Ammon's horn (tissue), 1 donor: ENCODE data around the gene ZNF263.

Source experiments
- DNase-seq: peaks from one replicate; pipeline ENCODE4 v3.0.0-alpha.2; 2016; ENCODE audit warnings: low spot score

ZNF263 gene

DNA sequence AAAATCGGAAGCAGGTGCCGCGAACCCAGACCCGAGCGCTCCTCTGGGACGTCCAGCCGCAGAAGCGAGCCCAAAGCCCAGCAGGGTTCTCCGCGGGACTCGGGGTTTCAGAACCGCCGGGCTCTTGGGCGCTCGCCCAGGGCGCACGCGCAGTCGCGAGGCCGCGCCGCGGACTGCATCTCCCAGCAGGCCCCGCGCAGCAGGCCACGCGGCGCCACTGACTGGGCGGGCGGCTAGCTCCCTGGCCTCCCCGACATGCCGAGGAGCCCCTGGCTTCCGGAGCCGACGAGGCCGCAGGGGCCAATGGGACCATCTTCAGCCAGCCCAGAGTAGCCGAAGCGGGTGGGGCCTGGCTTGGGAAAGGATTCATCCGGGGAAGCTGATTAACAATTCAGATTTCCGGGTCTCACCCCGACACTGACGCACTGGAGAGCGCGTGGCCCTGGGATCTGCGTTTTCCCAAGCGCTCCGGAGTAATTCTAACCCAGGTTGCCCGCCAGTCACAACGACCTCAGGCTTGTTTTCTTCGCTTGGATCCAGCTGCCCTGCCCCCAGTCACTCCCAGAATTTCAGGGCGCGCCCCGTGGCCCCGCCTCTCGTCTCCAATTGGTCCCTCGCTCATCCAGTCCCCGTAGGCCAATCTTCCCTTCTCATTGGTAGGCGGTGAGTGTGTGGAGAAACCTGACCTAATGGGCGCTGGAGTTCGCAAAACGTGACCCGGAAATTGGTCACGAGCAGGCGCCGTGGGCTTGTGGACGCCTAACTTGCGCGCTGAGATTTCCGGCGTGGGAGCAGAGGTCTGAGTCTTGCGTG is at the start of gene ZNF263:
Gene ZNF263 (plus strand): TSS at position 762 of the 813 bp plus-strand sequence. CDS start 328 bp downstream, outside the sequence.
- peak; percentile 99 for DNase-seq

DNA sequence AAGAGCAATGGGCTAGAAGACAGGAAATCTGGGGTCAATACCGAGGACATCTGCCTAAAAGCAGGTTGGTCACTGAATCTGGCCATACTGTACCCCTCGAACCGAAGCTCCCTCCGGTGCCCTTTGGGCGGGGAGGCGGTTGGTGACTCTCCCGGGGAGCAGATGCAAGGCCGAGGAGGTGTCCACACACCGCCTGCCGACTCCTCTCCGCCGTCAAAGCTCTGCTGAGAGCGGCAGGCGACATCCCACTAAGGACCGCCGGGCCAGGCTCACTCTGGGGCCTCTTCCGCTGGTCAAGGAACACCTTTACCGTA is 48.8 kb upstream of the ZNF263 start:
- no peak for DNase-seq

DNA sequence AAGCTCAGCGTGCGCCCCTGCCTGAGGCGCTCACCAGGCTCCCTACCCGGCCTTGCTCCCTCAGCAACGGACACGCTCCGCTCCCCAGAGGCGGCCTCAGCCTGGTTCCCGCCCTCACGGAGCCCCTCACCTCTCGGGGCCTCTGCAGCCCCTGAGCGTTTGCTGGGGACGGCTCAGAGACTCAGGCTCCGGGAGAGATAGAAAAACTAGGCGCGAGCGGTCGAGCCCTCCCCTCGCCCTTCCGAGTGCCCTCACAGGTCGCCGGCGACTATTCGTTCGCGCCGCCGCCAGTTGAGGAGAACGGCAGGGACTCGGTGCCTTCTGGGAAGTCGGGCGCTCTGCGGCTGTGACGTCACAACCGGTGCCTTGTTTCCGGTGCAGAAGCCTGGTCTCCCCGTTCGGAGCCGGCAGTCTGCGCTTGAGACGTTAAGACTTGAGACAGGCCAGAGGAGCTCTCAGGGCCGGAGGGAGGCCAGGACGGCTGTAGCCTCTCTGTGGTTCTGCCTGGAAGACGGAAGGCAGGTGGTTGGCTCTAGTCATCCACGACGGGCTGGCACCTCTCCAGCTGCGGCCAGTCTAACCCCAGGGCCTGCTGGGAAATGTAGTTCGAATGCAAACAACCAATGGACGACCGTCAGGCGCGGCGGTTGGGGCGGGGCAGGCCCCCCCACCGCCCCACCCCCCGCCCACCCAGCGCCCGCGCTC is 48.3 kb upstream of the ZNF263 start, which contains the start of gene ZNF200:
Gene ZNF200 (minus strand): TSS at position 302 of the 705 bp plus-strand sequence. CDS start 1,403 bp downstream, outside the sequence.
- peak; percentile 98 for DNase-seq

DNA sequence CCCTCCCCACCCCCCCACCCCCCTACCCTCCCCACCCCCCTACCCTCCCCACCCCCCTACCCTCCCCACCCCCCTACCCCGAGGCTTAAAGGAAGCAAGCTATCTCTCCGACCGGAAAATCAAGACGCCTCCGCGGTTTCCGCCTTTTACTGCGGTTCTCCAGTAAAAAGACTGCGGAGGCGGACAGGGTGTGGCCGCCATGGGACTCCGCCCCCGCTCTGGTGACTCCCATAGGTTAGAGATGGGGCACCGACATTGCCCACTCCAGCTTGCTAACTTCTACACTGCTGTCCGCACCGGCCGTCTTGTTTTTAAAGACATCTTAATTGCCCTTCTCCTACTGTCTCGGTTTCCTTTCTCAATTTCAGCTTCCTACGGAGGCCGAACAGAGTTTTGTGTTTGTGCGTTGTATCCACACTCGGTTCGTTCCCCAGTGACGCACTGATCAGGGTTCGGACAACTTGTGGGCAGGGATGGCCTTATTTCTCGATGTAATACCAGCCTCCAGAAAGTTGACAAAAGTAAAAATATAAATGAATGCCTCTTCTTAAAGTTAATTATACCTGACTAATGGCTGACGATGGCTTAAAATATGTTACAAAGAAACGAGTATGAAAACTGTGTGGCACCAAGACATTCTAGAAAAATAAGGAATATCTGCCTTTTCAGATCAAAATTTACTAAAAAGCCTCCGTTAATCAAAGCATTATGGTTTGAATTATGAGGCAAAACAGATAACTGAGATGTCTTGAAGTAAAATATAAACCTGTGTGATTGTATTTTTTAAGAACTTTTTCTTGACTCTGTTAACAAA is 47.2 kb upstream of the ZNF263 start:
- no peak for DNase-seq

DNA sequence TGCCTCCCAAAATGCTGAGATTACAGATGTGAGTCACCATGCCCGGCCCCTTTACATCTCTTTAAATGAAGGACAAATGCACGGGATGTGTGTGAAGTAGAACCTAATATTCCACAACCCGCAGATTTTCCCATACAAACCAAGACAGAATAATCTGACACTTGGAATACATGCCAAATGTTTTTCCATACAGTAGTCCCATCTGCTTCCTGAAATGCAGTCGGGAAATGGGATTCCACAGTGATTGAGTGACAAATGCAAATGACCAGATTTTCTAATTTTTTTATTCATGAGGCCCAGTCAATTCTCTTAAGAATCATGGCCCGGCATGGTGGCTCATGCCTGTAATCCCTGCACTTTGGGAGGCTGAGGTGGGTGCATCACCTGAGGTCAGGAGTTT is 41.5 kb upstream of the ZNF263 start:
- no peak for DNase-seq

DNA sequence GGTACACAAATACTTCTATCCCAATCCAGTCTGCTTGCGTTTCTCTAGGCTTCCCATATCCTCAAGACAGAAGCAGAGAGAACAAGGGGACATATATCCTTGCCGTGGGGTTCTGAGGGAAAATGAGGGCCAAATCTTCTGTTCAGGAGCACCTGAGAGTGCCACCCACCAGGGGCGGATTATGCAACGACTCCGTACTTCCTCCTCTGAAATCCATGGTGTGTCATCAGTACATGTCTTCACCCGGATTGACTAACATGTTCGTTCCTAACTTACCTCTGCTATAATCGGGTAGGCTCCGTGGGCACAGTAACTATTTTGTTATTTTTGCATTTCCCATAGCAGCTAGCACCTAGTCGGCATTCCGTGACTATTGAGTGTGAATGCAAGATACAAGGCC is 40.6 kb upstream of the ZNF263 start:
- no peak for DNase-seq

DNA sequence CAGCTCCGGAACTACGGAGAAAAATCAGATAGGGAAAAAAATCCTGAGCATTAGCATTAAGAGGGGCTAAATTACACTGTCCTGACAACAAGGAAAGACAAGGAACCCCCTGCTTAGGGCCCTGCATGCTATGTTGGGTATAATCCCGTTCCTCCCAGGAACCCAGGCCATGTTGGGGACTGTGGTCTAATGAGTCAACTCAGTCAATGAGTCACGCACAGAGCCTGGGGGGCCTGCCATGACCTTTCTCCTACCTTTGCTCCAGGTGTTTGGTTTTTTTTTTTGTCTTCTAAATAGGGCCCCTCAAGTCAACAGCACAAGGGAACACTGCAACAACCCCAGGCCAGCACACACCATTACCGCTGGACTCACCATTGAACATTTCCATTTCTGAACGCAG is 39.4 kb upstream of the ZNF263 start:
- no peak for DNase-seq

DNA sequence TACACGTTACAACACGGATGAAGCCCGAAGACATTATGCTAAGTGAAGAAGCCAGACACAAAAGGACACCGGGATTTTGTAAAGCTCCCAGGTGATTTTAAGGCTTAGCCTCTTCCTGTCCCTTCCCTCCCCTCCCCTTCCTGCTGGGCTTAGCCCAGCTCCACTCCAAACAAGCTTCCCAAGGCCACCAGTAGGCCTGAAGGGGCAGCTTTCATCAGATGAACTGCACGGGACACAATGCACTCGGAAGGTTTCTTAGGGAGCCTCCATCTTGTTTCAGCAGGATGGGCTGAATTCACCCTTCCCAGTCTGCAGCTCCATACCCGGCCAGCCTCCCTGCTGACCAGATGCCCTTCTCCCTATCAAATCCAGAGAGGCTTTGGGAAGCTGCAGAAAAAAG is 37.3 kb upstream of the ZNF263 start:
- DNase-seq, result no peak

DNA sequence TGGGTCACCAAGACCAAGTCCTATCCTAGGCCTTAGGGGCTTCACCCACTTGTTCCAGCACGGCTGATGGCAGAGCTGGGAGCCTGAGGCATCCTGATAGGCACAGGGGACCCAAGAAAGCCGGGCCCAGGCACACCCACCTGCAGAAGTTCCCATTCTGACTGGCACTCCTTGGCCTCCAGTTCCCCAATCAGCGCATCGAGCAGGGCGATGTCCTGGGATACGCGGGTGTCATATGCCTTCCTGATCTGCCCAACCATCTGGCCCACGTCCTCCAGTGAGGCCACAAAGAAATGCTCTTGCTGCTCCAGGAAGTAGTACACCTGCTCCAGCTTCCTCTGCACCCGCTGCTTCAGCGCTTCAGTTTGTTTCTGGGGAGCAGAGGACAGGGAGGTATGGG is 36.4 kb upstream of the ZNF263 start:
- no peak for DNase-seq

DNA sequence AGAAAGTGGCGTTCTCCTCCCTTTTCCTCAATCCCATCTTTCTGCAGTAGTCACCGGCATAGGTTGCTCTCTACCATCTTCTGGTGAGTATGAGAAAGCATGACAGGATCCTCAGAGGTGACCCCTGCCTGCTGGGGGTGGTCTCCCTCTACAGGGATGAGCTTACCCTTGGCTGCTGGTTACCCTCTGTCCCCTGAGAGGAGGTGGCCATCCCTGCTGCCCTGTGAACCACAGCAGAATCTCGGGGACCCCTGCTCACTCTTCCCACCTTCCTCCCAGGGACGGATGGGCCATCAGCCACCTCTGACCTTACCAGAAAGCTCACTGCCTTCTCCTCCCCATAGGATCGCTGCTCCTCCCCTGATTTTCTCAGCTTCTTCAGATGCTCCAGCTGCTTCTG is 34.7 kb upstream of the ZNF263 start:
- no peak for DNase-seq

DNA sequence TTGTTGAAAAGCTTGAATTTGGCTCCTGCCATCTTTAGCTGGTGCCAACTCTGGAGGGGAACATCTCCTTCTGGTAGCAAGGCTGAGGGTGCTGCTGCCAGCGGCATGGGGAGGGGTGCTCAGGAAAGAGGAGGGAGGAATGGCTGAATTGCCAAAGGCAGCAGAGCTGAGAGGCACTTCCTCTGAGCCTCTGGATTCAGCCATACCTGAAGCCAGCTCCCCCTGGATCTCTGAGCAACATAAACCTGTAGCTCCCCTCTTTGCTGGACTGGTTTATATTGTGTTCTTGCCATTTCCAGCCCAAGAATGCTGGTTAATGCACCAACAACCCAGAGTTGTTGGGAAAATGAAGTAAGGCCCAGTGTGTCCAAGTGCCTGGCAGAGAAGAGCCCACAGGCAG is 34.3 kb upstream of the ZNF263 start:
- no peak for DNase-seq

DNA sequence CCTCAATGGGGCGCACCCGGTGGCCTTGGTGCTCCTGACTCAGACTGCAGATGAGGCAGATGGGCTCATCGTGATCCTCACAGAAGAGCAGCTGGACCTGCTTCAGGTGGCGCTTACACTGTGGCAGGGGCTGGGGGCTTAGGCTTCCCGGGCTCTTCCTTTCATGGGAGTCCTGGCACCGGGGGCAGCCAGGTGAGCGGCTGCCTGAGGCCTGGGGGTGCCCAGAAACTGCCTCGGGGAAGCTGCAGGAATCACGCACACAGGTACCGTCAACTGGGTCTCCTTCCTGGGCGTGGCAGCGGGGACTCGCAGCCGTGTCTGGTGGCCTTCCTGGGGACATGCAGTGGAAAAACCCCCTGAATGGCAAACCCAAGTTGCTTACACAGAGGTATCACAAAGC is 33.8 kb upstream of the ZNF263 start:
- no peak for DNase-seq

DNA sequence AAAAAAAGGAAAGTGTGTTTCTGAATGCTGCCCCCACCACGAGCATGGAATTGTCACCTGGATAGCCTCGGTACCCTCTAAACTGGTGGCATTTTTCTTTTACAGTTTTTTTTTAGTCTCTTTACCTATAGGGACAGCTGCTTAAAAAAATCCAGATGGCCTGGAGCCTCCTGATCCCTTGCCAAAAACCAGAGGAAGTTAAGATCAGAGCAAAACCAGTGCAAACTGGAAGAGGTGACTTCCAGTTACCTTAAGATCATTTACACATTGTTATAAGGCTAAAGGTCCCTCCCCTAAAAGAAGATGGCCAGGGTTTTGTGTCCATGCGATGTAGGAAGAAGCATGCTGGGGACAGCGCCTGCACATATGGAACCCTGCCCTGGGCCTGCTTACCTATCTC is 30.3 kb upstream of the ZNF263 start:
- no peak for DNase-seq

DNA sequence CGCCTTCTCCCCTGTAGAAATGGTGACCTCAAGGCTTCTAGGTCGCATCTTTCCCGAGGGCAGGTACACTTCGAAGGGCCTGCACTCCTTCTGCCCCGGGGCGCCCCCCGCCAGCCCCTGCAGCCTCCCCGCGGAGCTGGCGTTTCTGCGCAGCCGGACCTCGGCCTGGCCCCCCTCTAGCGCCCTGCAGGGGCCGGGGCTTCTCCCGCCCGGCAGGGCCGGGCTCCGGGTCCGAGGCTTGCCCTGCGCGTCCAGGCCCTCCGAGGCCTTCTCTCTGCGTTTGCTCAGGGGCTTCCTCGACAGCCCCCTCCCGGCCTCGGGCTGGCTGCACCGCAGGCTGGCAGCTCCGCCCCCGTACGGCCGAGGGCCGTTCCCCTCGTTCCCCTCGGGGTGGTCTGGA is 29.0 kb upstream of the ZNF263 start:
- no peak for DNase-seq

DNA sequence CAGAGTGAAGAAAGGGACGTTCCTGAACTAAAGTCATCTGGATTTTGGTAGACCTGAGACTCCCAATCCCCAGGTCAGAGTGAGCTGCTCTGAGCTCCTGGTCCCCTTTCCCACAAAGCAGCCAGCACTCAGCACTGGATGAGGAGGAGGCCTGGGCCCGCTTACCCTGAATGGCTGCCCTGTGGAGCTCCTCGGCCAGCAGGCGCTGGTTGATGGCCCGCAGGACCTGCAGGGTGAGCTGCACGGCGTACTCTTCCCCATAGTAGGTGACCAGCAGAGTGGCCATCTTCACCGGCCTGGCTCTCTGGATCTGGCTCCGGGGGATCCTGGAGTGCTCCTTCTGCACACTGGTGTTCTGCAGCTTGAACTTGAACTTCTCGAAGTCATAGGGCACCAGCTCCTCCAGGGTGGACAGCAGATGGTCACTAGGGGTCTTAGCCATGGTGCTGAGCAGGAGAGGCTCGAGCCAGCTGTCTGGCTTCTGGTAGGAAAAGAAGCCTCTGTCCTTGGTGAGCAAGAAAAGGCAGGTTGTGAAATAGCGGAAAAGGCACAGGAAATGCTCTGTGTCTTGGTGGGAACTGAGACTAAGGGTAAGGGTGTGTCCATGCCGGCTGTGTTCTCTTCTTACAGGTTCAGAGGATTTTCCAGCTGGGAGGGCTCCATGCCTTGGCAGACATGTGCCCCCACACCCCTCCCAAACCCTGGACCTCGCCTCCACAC is 27.0 kb upstream of the ZNF263 start, which contains the start of gene MEFV:
Gene MEFV (minus strand): TSS at position 488 of the 720 bp plus-strand sequence. CDS start 46 bp downstream, at position 442.
- DNase-seq, result peak; percentile 32

DNA sequence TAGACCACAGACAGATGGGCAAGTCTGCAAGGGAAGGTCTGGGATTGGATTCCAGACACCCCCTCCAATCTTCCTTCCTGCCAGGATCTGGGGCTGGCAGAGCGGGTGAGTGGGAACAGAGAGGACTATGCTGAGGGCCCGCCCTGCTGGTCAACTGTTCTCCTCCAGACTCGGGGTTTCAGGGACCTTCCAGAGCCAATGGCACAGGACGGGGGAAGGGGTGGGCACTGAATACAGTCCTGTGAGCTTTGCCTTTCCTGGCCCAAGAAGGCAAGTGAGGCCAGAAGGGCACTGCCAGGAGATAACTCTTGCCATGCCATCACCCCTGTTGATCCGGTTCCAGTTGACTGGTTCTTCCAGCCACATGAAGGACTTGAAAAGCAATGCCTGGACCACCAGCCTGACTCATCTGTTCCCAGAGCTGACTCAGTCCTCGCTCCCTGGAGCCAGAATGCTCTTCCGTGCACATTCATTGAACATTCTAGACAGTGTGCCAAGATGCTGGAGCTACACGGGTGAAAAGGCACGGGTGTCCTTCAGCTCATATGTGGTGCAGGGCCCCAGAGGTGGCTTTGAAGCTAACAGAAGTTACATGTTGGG is 26.3 kb upstream of the ZNF263 start:
- DNase-seq, result no peak

DNA sequence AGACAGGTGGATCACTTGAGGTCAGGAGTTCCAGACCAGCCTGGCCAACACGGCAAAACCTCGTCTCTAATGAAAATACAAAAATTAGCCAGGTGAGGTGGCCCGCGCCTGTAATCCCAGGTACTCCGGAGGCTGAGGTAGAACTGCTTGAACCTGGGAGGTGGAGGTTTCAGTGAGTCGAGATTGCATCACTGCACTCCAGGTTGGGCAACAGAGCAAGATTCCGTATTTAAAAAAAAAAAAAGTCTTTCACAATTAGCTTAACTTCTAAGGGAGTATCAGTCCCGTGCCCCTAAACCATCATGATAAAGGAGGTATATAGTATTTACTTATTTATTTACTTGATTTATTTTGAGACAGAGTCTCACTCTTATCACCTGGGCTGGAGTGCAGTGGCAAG is 23.5 kb upstream of the ZNF263 start:
- no peak for DNase-seq

DNA sequence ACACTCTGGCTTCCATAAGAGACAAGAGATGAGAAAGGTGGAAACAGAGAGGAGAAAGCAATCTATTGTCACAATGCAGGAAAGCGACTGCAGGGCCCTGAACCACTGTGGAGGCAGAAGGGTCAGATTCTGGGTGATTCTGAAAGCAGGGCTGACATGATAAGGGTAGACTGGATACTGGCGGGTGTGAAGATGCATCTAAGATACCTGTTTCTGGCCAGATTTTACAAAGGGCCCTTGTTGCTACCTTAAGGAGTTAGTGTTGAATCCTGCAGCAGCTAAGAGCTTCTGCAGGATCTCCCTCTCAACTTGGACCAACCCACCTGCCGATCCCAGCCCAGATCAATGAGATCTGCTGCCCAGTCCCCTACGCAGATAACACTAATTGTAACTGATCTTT is 20.8 kb upstream of the ZNF263 start:
- no peak for DNase-seq

DNA sequence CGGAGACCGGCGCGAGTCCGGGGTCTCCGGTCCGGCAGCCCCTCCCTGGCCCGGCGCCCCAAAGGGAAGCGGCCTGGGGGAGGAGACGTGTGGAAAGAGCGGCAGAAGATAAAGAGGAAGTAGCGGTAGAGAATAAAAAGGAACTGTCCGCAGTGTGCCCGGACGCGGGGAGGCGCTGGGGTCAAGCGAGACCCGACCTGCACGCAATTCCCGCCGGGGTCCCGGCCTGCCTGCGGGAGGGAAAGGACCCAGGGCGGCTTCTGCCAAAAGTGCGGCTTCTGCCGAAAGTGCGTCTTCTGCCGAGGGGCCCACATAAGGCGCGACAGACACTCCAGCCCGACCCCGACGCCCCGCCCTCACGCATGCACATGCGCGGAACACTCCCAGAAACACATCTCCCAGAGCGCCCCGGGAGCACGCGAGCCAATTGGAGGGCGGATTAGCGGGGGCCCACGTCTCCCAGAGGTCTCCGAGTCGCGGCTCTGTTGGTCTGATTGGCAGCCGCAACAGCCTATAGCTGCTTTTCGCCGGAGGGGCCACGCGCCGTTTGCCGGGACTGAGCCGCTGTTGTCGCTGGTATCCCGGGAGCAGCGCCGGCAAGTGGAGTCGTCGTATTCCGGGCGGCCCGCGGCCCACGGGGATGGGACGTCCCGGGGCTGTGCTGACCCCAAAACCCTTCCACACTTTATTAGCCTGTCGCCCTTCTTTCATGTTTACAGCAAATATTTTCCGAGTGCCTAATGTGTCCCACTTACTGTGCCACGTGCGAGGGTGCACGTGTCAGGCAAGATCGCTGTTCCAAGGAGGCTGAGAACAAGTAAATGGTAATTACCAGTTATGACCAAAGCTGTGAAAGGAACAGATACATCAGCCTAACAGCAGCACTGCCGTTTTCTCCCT is 18.9 kb upstream of the ZNF263 start:
- DNase-seq, result peak; percentile 99

DNA sequence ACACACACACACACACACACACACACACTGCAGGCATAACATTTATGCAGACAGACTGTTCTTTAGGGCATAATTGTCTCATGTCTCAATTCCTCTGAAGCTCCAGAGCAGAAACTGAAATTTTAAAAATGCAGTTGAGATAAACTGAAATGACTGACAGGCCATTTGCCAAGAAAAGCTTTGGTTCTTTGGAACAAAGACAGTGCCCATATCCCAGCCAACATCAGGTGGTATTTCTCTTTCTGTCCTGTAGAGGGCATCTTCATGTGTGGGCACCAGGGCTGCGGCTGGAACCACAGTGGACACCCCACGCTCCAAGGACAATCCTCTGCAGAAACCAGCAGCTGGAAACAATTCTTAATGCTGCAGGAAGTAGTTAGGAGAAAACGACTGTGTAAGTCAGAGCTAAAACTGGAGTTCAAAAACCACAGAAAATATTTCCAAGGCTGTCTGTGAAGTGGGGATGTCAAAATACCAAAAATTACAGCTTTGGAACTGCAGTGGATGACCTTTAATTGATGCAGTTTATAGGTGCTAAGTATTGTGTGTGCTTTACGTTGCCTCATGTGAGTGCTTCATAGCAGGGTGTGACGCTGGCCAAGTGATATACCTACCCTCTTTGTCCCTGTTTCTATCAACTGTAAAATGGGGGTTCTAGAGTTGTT is 16.3 kb upstream of the ZNF263 start:
- peak; percentile 58 for DNase-seq
